Central memory CD4-positive, alpha-beta T cell (primary cell): Measurements from ENCODE around the gene PLA2G4C.

Source experiments
- DNase-seq: peaks from one replicate; pipeline ENCODE4 v3.0.0; 2022

Gene PLA2G4C

DNA sequence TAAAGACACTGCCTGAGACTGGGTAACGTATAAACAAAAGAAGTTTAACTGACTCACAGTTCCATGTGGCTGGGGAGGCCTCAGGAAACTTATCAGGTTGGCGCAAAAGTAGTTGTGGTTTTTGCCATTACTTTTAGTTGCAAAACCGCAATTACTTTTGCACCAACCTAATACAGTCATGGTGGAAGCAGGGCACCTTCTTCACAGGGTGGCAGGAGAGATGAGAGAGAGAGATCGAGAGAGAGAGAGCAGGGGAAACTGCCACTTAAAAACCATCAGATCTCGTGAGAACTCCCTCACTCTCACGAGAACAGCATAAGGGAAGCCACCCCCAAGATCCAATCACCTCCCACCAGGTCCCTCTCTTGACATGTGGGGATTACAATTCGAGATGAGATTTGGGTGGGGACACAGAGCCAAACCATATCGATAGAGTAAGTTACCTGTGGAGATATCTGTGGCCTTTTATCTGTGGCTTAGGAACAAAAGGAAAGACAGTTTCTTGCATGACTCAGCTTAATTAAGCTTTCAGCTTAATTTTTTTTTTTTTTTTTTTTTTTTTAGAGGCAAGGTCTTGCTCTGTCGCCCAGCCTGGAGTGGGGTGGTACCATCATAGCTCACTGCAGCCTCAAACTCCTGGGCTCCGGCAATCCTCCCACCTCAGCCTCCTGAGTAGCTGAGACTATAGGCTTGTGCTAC is 59.1 kb downstream of the PLA2G4C start:
- DNase-seq: no peak

DNA sequence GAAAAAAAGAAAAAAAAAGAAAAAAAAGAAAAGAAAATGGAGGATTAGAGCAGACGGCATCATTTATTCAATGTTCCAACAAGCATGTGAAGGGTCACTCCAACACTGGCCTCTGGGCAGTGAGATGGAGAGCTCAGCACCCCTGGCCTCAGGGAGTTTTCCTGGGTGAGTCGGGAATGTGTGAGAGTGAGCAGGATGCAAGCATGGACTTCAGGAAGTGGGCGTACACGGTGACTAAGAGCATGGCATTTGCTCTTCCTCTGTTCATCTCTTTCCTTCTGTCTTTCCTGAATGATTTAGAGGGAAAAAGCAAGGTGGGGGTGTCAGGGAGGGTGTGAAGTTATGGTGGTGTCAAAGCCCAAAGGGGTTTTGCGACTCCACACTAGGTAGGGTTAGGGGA is 66.1 kb downstream of the PLA2G4C start:
- DNase-seq: no peak

DNA sequence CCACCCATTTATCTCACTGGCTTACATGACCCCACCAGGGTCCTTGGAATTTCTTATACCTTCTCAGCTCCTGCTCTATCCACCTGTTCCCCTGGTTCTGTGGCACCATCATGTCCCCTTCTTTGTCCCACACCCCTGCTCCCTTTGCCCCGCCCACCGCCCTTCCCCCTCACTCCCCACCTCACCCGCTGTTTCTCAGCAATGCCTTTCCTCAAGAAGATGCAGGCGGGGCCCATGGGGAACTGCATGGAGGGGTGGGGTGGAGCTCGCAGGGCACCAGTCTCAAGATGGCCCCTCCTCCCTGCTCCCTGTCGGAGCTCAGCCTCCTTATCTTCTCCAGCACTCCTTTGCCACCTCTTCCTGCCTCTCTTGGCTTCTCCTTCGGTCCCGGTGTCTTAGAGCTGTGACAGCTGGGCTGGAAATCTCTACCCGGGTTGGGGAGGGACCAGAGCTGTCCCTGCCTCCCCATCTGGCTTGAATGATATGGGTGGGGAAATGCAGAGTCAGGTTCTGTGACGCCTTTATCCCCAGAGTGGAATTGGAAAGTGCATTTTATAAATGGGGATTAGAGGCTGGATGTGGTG is 66.8 kb downstream of the PLA2G4C start, which contains the start of gene CABP5:
TSS of gene CABP5 (minus strand) at position 405 of the 584 bp plus-strand sequence. CDS start at position 248, 157 bp downstream.
- DNase-seq: no peak

DNA sequence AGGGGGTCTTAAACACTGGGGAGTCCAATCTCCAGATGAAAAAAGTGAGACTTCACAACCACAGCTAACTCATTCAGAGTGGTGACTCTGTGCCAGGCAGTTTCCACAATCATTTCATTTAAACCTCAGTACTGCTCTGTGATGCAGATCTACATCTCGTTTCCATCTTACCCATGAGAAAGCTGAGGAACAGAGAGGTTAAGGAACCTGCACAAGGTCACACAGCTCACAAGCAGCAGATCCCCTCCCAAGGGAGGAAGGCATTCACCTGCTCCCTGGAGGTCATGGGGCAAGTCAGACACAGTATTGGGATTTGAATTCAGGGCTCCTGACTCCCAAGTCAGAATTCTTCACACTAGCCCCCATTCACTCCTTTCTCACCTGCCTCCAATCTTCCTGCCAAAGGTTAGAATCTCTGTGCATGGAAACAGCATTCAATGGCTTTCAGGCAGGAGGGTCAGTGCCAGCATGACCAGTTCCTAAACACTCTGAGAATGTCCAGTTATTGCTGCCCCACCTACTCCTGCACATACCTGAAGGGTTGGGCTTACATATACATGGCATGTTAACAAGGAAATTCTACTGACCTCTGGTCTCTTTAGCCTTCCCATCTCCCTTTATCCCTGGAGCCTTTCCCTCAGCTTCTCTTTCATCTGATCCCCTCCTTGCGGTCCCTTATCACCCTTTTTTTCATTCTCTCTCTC is 68.6 kb downstream of the PLA2G4C start:
- no peak for DNase-seq

DNA sequence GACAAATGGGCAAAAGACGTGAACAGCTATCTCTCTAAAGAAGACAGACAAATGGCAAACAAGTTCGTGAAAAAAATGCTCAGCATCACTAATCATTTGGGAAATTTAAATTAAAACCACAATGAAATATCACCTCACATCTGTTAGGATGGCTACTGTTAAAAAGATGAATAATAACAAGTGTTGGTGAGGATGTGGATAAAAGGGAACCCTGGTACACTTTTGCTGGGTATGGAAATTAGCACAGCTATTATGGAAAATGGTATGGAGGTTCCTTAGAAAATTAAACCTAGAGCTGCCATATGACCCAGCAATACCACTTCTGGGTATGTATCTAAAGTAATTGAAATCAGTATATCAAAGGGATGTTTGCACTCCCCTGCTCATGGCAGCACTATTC is 73.9 kb downstream of the PLA2G4C start:
- no peak for DNase-seq

DNA sequence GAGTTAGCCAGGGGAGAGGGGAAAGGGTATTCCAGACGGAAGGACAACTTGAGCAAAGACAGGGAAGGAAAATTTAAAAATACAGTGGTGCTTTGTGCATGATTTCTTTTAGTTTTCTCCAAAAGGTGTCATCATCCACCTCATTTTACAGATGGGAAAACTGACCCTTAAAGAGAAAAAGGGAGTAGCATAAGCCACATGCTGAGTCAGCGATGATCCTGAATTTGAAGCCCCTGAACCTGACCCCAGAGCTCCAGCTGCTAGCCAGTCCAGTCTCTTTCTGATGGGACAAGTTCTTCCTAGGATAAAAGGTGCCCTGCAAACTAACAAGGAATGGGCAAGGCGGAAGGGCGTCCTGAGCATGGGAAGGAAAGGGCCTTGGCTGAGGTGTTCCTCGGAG is 77.0 kb downstream of the PLA2G4C start:
- no peak for DNase-seq

DNA sequence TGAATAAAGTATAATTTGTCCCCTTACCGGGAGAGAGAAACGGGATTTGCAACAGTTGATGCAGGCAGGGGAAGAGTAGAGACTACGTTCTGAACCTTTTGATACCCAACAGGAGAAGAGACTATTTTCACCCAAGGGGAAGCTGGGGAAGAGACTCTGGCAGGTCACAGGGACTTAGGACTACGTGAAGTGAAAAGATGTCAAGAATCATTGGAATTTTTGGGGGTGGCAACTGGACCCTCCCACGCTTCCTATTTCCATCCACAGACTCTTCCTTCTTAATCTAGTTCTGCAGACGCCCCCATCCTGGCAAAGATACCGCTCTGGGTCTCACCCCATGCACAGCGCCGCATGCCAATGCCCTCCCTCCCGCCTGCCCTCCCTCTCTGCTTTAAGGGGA is 80.5 kb downstream of the PLA2G4C start:
- DNase-seq: no peak

DNA sequence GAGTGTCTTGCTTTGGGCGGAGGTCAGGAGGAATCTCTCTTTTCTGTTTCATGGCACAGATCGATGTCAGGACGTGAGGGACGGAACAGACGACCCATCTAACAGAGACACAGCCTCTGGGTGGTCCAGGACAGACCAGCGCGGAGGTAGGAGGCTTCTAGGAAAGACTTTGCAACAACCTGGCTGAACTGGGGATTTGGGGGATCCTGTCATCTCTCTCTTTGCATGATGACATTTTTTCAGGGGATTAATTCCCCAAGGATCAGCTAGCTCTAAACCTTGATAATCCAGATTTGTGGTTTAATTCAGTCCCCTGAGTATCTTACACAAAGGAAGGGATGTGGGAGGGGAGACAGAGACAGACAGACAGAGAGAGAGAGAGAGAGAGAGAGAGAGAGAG is 81.2 kb downstream of the PLA2G4C start:
- no peak for DNase-seq

DNA sequence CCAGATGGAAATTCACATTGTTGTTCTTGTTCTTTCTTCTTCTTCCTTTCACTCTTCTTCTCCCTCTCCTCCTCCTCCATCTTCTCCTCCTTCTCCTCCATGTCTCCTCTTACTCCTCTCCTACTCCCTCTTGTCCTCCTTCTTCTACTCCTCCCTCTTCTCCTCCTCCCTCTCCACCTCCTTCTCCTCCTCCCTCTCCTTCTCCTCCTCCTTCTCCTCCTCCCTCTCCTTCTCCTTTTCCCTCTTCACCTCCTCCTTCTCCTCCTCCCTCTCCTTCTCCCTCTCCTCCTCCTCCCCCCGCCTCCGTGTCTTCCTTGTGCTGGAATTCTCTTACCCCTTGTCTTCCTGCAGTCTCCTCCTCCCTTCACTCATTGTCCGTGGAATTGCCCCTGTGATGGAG is 85.1 kb downstream of the PLA2G4C start:
- no peak for DNase-seq

DNA sequence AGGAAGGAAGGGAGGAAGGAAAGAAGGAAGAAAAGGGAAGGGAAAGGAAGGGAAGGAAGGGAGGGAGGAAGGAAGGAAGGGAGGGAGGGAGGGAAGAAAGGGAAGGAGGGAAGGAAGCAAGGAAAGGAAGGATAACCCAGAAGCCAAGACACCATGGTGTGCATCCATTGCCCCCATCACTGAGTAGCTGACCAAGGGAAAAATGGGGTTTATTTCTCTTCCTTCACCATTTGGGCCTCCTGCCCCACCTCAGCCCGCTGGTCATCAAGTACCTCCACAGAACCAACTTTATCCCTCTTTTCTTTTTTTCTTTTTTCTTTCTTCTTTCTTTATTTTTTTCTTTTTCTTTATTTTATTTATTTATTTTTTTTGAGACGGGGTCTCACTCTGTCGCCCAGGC is 87.1 kb downstream of the PLA2G4C start:
- DNase-seq: no peak

DNA sequence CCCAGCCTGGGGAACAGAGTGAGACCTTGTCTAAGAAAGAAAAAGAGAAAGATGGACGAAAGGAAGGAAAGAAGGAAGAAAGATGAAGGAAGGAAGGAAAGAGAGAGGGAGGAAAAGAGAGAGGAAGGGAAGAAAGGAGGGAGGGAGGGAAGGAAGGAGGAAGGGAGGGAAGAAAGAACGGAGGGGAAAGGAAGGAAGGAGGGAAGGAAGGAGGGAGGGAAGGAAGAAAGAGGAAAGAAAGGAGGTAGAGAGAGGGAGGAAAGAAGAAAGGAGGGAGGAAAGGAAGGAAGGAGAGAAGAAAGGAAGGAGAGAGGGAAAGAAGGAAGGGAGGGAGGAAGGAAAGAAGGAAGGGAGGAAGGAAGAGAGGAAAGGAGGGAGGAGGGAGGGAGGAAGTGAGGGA is 87.6 kb downstream of the PLA2G4C start:
- no peak for DNase-seq

DNA sequence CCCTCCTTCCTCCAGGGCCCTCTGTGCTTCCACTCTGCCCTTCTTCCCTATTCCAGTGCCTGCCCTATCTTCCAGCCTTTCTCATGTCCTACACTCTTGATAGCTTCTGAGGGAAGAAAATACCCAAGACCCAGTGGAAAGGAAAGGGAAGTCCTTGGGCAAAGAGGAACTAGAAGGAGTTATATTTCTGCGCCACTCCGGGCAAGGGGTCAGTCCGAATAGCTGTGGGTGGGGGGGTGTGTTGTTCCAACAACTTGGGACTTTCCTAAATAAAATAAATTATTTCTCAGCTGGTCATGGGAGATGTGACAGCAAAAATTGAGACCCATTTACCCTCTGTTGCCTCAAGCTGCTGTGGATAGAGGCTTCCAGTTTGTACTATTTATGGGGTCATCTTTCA is 89.9 kb downstream of the PLA2G4C start:
- no peak for DNase-seq

DNA sequence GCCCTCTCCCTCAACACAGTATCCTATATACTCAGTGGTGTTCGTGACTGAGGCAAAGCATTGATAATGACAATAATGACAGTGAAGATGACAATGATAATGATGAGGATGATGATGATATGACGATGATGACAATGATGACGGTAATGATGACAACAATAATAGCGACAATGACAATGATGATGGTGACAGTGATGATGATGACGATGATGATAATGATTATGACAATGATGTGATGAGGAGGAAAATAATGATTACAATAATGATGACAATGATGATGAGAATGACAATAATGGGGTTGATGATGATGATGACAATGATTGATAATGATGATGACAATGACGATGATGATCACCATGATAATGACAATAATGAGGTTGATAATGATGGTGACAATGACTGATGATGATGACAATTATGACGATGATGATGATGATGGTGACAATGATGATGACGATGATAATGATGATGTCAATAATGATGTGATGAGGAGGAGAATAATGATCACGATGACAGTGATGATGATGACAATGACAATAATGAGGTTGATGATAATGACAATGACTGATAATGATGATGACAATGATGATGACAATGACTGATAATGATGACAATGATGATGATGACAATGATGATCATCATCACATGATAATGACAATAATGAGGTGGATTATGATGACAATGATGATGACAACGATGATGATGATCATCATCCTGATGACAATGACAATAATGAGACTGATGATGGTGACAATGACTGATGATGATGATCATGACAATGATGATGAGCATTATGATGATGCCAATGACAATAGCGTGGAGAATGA is 99.5 kb downstream of the PLA2G4C start:
- DNase-seq: no peak

DNA sequence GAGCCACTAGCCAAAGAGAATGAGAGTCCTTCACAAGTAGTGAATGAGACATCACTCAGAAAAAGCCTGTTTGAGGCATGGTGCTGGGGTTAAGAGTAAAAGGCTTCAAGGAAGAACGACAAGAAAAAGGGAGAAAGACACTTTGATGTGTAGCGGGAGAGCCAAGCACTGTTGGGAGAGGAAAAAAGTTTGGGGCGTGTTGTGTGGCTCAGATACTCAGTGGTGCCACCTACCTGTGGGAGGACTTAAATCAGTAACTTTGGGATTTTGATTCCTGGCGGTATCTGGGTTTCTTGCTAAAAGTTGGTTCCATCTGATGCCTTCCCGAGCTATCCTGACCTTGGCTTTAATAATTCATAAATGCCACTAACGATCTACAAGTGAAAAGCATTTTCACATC is 103.9 kb downstream of the PLA2G4C start:
- no peak for DNase-seq

DNA sequence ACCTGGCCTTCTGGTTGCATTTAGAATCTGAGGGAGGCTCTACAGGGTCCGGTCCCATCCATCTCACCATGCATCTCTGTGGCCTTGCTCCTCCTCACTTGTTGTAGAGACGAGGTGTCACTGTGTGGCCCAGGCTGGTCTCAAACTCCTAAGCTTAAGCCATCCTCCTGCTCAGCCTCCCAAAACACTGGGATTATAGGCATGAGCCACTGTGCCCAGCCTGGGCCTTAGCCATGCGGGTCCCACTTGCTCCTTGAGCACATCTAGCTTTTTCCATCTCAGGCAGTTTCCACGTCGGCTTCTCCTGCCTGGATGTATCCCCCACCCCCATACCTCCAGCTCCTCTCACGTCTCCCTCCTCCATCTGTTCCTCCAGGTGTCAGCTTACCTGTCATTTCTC is 106.4 kb downstream of the PLA2G4C start:
- no peak for DNase-seq

DNA sequence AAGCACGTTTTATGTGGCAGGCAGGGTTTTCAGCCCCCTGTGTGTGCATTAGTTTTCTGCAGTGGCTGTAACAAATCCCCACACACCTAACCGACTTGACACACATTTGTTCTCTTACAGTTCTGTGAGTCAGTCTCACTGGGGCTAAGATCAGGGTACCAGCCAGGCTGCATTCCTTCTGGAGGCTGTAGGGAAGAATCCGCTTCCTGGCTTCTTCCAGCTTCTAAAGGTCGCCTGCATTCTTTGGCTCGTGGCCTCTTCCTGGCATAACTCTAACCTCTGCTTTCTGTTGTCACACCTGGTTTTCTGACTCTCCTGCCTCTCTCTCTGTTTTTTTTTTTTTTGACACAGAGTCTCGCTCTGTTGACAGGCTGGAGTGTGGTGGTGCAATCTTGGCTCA is 109.8 kb downstream of the PLA2G4C start:
- DNase-seq: no peak

DNA sequence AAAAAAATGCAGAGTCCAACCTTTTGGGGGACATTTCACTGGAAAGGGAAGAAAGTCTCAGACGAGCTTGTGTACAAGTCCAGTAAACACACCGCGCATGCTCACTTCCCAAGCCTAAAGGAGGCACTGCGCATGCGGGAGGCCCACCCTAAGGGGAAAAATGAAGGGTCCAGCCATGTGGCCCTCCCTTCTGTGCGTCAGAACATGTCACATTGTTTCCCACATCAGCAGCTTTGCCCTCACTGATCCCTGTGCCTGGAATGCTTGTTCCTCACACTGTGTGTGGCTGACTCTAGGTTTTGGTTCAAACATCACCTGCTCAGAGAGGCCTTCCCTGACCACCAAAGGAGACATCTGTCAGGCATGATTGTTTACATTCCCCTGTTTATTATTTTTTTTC is 111.8 kb downstream of the PLA2G4C start:
- DNase-seq: no peak
